Measurements from ENCODE around the gene FOXN3. TPM values are rescaled to one million over a fixed set of nuclear protein-coding genes. Genes with fewer than 3 reads are reported as not detected.
"Not testable (repeated sequence)": the region's sequence is repeated elsewhere in the genome, so short reads cannot be mapped to it uniquely, and the experiment has no call there.

Gene FOXN3
- polyA plus RNA-seq, 3 donors, result 26.9 to 32.0 (median 27.8) TPM

DNA sequence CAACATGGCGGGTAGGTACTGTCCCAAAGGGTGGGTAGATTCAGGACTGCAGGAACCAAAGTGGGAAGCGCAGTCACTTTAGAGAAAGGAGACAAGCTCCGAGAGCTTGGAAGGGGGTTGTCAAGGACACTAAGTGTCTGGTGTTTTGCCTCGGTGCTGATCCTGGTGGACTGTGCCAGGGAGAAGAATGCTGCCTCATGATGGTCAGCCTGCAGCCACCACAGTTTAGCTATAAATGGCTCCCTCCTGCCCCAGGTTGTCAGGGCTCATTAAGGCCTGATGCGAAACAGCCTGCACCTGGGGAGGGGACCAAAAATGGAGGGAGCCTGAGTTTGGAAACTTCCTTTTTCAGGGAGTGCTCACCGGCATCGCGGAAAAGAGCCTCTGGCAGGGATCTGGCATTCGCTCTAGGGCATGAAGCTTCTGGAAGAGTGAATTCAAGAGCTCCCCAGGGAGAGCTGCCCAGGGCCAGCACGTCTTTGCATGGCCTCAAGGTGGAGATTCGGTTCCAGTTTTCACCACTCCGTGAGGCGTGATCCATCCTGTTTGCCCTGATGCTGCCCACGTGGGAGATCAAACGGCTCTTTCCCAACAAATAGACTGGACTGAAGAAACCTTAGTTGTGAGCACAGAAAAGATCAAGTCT lies 164.0 kb downstream of the FOXN3 start:
- DNase-seq, result peak; percentile 26

DNA sequence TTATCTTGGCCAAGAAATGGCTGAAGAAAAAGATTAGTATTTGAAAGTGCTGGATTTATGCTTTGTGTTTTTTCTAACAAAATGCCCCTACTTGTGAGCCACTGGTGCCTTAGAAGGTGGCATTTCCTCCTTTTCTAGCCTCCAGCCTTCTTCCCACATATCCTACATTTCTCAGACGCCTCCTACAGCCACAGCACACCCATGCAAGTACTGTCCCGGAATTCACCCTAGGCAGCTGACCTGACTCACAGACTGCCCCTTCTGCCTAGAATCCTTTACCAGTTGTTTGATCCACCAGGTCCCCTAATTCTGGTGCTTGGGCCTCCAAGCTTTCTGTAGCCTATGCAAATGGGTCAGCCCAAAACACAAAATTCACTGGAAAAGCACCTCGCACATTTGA lies 166.0 kb downstream of the FOXN3 start:
- no peak for DNase-seq

DNA sequence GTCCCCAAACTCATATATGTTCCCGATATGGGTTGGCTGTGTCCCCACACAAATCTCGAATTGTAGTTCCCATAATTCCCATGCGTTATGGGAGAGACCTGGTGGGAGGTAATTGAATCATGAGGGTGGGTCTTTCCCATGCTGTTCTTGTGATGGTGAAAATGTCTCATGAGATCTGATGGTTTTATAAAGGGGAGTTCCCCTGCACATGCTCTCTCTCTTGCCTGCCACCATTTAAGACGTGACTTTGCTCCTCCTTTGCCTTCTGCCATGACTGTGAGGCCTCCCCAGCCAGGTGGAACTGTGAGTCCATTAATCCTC lies 166.4 kb downstream of the FOXN3 start:
- DNase-seq, result not testable (repeated sequence)

- DNase-seq, result no peak
These were observed 166.9 kb downstream of the FOXN3 start for GRCh38 chr14:89249972-89250654.

GRCh38 chr14:89249065-89249695 lies 167.9 kb downstream of the FOXN3 start:
- DNase-seq, result no peak

- no peak for DNase-seq
These were observed 168.5 kb downstream of the FOXN3 start for GRCh38 chr14:89248411-89249064.

GRCh38 chr14:89247457-89248122 lies 169.4 kb downstream of the FOXN3 start:
- DNase-seq, result no peak

DNA sequence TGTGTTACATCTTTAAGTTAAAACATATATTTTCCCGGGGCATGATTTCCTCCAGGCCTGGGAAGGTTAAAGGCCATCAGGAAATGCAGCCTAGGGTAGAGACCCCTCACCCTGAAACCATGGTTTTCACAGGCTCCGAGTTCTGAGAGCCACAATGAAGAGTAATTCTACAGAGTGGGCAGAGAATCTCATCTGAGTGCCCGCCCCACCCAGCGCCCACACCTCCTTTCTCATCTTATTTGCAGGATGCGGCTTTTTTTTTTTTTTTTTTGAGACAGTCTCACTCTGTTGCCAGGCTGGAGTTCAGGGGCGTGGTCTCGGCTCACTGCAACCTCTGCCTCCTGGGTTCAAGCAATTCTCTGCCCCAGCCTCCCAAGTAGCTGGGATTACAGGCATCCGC lies 170.7 kb downstream of the FOXN3 start:
- DNase-seq, result no peak

GRCh38 chr14:89245802-89246201 lies 171.2 kb downstream of the FOXN3 start:
- no peak for DNase-seq

- no peak for DNase-seq
These were observed 172.3 kb downstream of the FOXN3 start for GRCh38 chr14:89244720-89245119.

DNA sequence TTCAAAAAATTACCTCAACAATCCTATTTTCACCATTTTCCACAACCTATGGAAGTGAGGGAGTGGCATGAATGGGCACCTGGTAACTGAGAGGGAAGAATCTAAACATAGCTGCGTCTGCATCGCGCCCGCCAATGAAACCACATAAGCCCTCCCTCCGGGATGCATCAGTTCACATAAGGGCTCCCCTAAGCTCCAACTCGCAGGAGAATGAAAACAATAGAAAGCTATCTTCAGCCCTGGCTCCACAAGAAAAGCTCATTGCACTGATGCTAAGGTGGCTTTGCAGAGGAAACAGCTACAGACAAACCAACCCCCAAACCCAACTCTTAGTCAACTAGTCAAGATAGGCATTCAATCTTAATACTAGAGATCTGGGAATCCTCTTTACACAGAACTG lies 173.3 kb downstream of the FOXN3 start:
- DNase-seq, result no peak

- DNase-seq, result no peak
These were observed 173.7 kb downstream of the FOXN3 start for GRCh38 chr14:89243286-89243685.

DNA sequence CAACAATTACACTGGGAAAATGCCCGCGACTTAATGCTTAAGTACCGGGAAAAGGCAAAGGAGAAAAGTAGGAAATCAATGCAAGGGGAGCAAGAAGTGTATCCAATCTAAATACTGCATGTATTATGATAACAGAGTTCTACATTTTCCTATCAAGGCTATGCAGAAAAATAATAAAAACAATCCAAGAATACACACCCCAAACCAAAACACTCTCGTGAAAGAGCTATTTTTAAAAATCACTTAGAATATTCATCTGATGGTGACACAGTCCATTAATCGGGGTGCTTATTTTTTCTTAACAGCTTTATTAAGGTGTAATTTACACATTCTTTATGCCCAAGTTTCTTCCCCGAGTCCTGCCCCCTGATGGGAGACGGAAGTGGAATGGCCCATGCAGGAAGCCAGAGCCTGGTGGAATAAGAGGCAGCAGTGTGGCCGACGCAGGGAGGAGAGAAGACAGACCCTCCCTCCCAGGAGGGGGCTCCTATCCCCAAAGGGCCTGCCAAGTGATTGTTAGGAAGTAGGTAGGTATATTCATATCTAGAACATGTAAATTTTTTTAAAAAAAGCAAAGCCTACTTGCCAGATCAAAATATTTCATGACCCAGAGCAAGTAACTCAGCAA lies 174.3 kb downstream of the FOXN3 start:
- DNase-seq, result no peak

DNA sequence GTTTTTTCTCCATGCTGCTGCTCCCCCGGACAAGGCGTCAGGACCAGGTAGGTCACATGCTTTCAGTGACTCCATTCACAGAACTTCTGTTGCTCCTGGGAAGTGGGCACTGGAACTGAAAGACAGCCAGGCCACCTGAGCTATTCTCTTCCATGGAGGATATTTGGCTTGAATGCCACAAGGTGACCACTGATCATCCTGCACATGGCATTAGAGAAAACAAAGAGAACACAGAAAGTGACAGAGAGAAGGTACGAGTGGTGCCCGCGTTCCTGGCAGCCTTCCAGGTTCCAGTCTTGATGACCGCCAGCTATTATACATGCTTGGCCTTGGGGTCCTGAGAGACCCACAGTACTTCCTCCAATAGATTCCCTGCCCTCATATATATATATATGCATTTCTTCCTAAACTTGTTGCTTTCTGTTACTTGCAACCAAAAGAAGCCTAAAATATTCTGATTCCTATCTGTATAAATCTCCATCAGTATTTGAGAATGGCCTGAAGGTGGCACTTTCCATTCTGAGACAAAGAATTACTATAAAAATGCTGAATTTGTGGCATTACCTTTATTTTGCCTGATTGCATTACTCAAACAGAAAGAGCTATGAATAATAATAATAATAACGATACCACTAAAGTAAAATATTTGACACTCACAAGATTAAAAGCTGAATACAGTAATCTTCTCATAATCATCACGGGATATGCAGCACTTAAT lies 174.9 kb downstream of the FOXN3 start:
- DNase-seq, result no peak

DNA sequence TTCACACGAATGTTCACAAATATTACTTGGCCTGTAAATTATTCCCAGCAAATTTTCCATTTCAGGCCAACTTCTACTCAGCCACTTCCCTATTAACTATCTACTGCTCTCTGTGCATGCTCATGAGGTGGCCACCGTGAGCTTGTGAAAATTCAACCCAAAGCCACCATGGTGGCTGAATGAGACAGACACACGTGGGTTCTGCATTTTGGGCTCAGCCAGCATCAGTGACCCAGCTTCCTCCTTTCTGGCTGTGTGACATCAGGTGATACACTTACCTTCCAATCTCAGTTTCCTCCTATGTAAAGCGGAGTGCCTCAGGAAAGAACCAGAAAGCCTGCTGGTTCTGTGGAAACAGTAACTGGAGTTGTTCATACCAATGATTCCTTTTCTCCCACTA lies 175.8 kb downstream of the FOXN3 start:
- no peak for DNase-seq

DNA sequence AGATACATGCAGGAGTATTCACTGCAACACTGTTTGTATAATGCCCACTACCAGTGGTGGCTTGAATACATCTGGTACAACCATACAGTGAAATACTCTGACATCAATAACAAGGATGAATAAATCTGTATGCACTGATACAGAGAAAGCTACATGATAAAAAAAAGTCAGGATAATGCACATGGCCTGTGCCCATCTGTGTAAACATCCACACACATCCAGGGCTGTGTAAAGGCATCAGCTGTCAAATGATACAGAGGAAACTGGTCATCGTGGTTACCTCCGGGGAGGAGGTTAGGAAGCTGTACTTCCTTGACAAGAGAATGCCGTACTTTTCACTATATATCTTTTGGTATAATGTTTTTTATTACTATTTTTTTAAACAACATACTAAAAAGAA lies 176.6 kb downstream of the FOXN3 start:
- no peak for DNase-seq

DNA sequence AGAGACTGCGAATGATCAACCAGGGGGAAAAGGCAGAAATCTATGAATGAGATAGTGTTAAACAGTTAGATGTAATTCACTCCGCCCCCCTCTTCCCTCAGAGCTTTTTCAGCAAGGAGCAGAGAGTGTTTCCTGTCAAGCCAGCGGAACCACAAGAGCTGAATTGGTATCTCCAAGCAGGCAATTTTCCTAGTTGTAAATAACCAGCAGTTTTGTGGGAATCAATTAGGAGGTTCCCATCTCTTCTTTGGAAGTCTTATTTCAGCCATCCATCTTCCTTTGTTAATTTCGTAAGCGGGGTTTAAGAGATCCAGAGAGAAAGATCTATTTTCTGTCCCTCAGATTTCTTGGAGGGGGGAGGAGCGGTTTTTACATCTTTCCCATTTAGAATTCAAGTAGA lies 178.0 kb downstream of the FOXN3 start:
- DNase-seq, result no peak

DNA sequence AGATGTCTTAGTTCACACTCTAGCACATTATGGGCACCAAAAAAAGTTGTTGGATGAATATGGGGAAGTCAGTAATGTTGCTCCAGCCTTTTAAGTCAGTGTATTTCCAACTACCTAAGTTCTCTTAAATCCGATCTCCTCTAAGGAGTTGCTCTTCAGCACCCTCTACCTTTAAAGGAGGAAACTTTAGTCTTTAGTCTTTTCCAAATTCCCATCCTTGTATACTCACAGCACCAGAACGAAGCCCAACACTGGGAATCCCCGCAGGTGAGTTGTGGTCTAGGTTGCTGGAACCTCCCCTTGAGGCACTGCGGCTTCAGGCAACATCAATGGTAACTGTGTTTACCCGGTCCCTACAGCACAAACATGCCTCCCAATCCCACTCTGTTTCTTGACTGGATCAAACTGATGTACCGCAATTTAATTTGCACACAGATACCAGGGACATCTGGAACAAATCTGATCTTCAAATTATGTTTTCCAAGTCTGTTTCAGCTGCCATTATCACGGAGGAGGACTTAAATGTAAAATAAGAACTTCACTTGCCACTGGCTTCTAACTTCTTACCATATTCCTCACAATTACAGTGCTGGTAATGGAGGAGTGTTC lies 179.0 kb downstream of the FOXN3 start:
- no peak for DNase-seq

DNA sequence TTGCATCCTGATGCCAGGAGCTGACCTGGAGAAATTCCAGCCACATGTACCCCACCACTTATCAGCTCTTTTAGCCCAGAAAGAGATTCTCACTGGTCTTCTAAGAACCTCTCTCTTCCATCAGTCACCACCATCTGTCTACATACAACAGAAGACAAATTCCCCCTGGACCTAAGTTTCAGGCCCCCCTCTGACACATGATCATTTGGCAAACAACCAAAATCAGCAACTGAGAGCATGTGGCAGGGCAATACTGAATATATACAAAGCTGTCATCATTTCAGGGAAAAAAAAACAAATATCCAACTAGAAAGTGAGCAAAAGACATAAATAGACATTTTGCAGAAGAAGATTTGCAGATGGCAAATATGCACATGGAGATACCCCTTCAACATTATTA lies 180.2 kb downstream of the FOXN3 start:
- no peak for DNase-seq

GRCh38 chr14:89233184-89233583 lies 183.8 kb downstream of the FOXN3 start:
- DNase-seq, result no peak
